Ammon's horn (tissue), 1 donor: Measurements from ENCODE around the gene SUCLA2.

ENCODE experiments used
- DNase-seq: peaks from one replicate; pipeline ENCODE4 v3.0.0-alpha.2; 2016; ENCODE audit warnings: low spot score

Gene SUCLA2

DNA sequence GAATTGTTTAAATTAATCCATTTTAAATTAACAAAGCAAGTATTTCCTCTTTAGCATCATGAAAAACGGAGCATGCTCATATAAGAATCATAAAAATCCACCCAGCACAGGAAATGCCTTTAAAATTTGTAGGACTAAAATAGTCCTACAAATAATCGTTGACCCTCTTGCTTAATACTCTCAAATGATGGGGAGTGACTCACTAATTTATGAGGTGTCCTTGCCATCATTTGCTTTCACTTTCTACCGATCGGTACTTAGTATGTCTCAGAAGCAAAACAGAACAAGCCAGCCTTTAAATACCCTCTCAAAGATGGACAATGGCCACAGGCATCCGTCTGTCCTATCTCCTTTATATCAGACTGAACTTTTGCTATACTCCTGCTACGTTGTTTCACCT lies 97.2 kb downstream of the SUCLA2 start:
- DNase-seq: no peak

GRCh38 chr13:47901441-47901840 lies 99.6 kb downstream of the SUCLA2 start:
- no peak for DNase-seq

- no peak for DNase-seq
Measured at GRCh38 chr13:47898080-47898479, 103.0 kb downstream of the SUCLA2 start.

DNA sequence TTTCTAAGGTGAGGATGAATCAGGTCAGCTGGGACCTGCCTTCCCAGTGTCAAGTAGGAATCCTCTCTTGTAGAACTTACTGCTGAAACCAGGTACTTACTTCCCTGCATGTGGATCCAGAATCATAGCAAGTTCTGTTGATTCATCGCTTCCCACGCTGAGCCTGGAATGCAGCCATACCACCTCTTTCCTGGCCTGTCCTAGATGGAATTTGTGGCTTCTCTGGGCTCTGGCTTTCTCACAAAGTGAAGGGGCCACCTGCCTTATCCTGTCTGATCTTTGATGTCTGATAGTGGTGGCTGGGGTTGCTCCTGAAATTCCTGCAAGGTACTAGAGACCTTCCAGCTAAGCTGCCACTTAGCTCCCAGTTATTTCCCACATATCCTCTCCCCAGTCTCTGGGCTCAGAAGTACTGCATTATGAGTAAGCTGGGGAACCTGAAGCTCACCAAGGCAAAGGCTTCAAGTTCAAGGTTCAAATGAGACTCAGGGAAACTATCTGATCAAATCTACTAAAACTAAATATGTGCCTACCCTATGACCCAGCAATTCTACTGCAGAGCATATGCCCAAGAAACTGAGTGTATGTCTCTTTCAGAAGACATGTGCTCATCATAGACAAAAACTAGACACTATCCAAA lies 103.5 kb downstream of the SUCLA2 start:
- DNase-seq: peak; percentile 40

- DNase-seq: no peak
Measured at GRCh38 chr13:47896546-47896945, 104.5 kb downstream of the SUCLA2 start.

DNA sequence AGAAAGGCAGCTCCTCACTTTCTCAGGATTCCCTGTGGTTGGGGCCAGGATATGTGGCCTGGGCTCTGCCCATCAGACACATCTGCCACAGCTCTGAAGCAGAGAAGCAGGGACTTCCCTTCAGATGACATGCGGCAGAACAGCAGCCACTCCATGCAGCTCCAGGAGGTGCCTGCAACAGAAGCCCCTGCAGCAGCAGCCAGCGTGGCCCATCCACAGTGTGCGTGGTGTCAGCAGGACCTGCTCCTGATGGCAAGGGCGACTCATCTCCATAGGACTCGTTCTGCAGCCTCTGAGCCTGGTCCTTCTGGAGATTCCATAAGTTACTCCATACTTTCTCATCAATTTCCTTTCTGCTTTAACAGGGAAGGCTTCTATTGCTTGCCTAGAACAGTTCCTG lies 105.0 kb downstream of the SUCLA2 start:
- no peak for DNase-seq

- DNase-seq: no peak
Measured at GRCh38 chr13:47893527-47893926, 107.5 kb downstream of the SUCLA2 start.
